Measurements from ENCODE around the gene PI16. TPM values are rescaled to one million over a fixed set of nuclear protein-coding genes. Genes with fewer than 3 reads are reported as not detected.

PI16 gene
- total and polyA plus RNA-seq, 2 experiments from 2014 or later, result 0.50 TPM; not detected in 1

GRCh38 chr6:36920049-36920448 is 34.5 kb upstream of the PI16 start (continued):
- no peak for TF ChIP-seq ZNF462 (CRISPR knock-in tag; IDR thresholded peaks at IDR 0.05)
- no peak for TF ChIP-seq JUNB (IDR thresholded peaks at IDR 0.05; ENCODE audit: unreplicated experiment)
- TF ChIP-seq CREB1 (CRISPR knock-in tag; IDR thresholded peaks at IDR 0.05; ENCODE audit: low read depth), result no peak
- no peak for TF ChIP-seq STAT1 (IDR thresholded peaks at IDR 0.05; ENCODE audit: unreplicated experiment)
- TF ChIP-seq EZH2 (IDR thresholded peaks at IDR 0.05; ENCODE audit: low read depth, unreplicated experiment), result no peak
- TF ChIP-seq, protein P1, sequence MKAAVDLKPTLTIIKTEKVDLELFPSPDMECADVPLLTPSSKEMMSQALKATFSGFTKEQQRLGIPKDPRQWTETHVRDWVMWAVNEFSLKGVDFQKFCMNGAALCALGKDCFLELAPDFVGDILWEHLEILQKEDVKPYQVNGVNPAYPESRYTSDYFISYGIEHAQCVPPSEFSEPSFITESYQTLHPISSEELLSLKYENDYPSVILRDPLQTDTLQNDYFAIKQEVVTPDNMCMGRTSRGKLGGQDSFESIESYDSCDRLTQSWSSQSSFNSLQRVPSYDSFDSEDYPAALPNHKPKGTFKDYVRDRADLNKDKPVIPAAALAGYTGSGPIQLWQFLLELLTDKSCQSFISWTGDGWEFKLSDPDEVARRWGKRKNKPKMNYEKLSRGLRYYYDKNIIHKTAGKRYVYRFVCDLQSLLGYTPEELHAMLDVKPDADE (IDR thresholded peaks at IDR 0.05), result no peak
- no peak for TF ChIP-seq ZNF331 (CRISPR knock-in tag; IDR thresholded peaks at IDR 0.05; ENCODE audit: low read depth)

DNA sequence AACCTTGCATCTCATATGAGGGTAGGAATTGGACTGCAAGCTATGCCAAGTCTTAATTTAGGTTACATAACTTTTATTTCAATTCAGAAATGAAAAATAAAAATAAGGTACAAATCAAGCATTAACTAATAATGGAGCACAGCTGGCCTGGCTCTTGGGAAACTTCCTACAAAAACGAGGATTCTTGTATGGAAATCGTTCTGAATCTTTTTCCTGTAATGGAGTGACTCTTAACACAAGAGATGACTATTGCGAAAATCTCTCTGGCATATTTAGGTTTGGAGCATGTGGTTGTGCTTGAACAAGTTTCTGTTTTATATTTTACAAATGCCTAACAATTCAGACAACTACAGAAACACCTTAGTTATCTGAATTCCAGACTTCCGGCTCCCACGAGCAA is 34.0 kb upstream of the PI16 start:
- TF ChIP-seq CREB1 (CRISPR knock-in tag; IDR thresholded peaks at IDR 0.05; ENCODE audit: low read depth) (no peak), EZH2 (IDR thresholded peaks at IDR 0.05; ENCODE audit: low read depth, unreplicated experiment) (no peak), EZH2phosphoT487 (IDR thresholded peaks at IDR 0.05; ENCODE audit: unreplicated experiment) (no peak), NANOG (IDR thresholded peaks at IDR 0.05; ENCODE audit: borderline replicate concordance) (no peak), JUNB (IDR thresholded peaks at IDR 0.05; ENCODE audit: unreplicated experiment) (no peak)
- TF ChIP-seq, protein P2, sequence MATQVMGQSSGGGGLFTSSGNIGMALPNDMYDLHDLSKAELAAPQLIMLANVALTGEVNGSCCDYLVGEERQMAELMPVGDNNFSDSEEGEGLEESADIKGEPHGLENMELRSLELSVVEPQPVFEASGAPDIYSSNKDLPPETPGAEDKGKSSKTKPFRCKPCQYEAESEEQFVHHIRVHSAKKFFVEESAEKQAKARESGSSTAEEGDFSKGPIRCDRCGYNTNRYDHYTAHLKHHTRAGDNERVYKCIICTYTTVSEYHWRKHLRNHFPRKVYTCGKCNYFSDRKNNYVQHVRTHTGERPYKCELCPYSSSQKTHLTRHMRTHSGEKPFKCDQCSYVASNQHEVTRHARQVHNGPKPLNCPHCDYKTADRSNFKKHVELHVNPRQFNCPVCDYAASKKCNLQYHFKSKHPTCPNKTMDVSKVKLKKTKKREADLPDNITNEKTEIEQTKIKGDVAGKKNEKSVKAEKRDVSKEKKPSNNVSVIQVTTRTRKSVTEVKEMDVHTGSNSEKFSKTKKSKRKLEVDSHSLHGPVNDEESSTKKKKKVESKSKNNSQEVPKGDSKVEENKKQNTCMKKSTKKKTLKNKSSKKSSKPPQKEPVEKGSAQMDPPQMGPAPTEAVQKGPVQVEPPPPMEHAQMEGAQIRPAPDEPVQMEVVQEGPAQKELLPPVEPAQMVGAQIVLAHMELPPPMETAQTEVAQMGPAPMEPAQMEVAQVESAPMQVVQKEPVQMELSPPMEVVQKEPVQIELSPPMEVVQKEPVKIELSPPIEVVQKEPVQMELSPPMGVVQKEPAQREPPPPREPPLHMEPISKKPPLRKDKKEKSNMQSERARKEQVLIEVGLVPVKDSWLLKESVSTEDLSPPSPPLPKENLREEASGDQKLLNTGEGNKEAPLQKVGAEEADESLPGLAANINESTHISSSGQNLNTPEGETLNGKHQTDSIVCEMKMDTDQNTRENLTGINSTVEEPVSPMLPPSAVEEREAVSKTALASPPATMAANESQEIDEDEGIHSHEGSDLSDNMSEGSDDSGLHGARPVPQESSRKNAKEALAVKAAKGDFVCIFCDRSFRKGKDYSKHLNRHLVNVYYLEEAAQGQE (IDR thresholded peaks at IDR 0.05; ENCODE audit: unreplicated experiment), result no peak
- TF ChIP-seq, protein P3, sequence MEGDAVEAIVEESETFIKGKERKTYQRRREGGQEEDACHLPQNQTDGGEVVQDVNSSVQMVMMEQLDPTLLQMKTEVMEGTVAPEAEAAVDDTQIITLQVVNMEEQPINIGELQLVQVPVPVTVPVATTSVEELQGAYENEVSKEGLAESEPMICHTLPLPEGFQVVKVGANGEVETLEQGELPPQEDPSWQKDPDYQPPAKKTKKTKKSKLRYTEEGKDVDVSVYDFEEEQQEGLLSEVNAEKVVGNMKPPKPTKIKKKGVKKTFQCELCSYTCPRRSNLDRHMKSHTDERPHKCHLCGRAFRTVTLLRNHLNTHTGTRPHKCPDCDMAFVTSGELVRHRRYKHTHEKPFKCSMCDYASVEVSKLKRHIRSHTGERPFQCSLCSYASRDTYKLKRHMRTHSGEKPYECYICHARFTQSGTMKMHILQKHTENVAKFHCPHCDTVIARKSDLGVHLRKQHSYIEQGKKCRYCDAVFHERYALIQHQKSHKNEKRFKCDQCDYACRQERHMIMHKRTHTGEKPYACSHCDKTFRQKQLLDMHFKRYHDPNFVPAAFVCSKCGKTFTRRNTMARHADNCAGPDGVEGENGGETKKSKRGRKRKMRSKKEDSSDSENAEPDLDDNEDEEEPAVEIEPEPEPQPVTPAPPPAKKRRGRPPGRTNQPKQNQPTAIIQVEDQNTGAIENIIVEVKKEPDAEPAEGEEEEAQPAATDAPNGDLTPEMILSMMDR (conservative IDR thresholded peaks at IDR 0.05; ENCODE audit: low read depth in 2 of 2), result no peak
- Histone ChIP-seq H3K4me2 (no peak overlapping the region), H3K79me2 (replicated peaks; ENCODE audit: insufficient read depth) (no peaks in the 10 kb centered on the region), H3K27me3 (ENCODE audit: insufficient read depth) (no peaks in the 10 kb centered on the region), H3K9me2 (ENCODE audit: insufficient read depth) (no peaks in the 10 kb centered on the region), H3K4me1 (ENCODE audit: insufficient read depth) (no peaks in the 10 kb centered on the region), H4K20me1 (replicated peaks; ENCODE audit: insufficient read depth) (0 out of 2 replicates have a peak, but pooled peaks cover 5% of the 10 kb centered on the region), H3K36me3 (ENCODE audit: insufficient read depth) (no peaks in the 10 kb centered on the region), H3K27ac (ENCODE audit: low read depth) (no peak overlapping the region), H3F3A (replicated peaks; ENCODE audit: low read depth) (no peaks in the 10 kb centered on the region), H3K4me3 (no peak overlapping the region), H2AFZ (no peak overlapping the region)
- H3K36me3 Mint-ChIP-seq (ENCODE audit: low read depth), result no peaks in the 10 kb centered on the region
- DNase-seq (ENCODE audit: low spot score), result no peak
- H3K4me3 Mint-ChIP-seq, result no peak overlapping the region
- no peaks in the 10 kb centered on the region for H3K9me3 Mint-ChIP-seq
- no peak overlapping the region for H3K27ac Mint-ChIP-seq
- ATAC-seq, result no peak
- no peaks in the 10 kb centered on the region for H3K4me1 Mint-ChIP-seq
- peaks cover 5% of the 10 kb centered on the region for H3K27me3 Mint-ChIP-seq (ENCODE audit: insufficient read depth, low read depth, poor library complexity)

Measured in GM23338 (cell line).